NCI-H1417 treated with DMSO at 0.1 percent for 48 hours (cell line): ENCODE data around the gene ASB2.

Experiments
- DNase-seq: peaks from one replicate; lab custom pipeline; 2025; lab: John Stamatoyannopoulos, UW

The ASB2 gene

DNA sequence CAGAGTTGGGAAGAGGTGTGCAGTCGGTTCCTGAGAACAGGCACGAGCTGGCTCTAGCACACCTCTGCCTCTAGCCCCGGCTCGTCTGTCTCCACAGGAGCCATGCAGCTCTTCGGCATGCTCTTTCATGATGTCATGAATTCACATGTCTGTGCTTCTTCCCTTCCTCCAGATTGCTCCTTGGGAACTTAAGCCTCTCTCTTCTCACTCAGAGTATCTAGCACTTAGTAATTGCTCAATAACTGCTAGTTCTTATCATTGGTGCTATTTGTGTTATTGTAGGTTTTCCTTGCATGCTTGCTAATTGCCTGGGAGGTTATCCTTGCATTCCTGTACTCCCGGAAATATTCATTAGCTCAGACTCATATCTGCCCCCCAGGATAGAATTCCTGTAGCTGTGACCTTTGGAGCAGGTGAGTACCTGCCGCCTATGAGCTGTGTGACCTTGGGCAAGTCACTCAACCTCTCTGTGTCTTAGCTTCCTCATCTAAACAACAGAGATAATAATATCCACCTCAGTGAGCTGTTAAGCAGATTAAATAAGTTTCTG, 29.8 kb downstream of the ASB2 start:
- no peak for DNase-seq

DNA sequence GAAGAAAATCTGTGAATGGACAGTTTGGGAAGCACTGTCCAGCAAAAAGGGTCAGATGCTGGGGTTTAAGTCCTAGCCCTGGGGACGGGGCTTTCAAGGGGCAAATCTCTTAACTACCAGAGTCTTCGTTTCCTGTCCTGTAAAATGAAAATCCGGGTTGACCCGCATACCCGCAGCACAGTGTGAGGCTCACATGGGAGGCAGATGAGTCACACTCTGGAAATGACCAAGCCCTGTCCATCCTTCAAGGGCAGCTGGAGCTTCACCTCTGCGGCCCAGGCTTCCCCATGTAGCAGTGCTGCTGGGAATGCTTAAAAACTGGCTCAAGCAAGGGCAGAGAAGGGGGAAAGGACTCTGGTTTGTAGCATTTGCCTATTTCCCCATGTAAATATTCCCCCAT, 30.3 kb downstream of the ASB2 start:
- no peak for DNase-seq

DNA sequence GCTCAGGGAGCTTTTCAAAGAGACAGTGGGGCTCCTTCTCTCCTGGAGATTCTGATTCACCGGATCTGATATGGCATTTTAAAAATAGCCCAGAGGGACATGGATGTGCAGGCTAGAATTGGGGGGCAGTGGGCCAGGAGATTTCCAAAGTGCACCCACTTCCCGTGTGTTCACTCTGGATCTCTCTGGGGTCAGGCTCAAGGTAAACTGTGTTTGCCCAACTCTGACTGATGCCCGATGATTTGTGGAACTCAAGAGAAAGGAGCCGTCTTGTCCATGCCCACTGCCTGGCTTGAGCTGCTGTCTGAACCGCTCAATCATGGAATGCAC, 31.3 kb downstream of the ASB2 start:
- no peak for DNase-seq

DNA sequence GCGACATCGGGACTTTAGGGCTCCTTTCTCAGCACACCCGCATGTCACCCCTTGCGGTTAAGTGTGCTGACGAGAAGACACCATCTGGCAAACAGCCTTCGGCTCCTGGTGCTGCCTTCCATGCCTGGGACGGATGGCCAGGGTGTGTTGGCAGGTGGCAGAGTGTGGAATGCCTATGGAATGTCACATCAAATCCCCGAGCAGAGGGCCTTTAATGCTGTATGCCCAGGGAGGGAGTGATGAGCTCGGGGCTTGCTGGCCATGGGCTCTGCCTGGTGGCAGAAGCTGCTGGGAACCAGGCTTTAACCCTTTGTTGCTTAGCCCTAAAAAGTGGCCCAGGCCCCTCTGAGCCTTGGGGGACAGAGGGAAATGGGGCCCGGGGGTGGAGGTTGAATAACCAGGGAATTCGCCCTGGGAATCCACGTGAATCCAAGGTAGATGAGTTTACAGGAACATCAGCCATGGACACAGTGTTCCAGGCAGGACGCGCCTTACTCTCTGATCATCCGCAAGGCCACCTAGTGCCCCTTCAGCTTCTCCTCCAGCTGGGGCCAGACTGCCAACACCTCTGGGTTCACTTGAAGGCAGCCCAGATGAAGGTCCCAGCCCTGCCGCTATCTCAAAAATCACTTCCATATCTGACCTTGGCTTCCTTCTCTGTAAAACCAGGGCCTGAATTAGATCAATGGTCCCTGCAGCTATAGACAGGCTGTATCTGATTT, 31.9 kb downstream of the ASB2 start:
- no peak for DNase-seq

DNA sequence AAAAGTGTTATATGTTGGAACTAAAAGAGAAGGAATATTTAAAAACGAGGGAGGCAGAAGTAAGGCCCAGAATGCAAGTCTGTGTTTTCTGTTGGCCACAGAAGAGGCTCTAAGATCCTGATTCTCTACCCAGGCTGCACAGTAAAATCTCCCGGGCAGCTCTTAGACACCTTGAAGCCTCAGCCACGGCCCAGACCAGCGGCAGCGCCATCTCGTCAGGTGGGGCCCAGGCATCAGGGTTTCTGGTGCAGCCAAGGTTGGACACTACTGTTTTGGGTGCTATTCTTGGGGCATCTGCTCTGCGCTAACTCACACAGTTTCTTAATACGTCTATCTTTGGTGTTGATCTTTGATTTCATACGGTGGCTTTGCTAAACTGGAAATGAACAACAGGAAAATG, 32.4 kb downstream of the ASB2 start:
- no peak for DNase-seq

DNA sequence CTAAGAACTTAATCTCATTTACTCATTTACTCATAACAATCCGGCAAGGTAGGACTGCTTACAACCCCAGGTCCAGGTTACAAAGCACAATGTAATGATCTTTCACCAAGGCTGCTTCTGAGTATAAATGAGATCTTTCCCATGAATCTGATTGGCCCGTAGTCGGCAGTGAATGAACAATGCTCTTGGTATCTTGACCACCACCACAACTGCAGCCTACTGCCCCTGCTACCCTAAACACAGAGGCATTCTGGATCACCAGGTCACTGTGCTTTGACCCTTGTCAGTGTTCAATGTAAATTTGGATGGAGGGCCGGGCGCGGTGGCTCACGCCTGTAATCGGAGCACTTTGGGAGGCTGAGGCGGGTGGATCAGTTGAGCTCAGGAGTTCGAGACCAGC, 33.3 kb downstream of the ASB2 start:
- no peak for DNase-seq

DNA sequence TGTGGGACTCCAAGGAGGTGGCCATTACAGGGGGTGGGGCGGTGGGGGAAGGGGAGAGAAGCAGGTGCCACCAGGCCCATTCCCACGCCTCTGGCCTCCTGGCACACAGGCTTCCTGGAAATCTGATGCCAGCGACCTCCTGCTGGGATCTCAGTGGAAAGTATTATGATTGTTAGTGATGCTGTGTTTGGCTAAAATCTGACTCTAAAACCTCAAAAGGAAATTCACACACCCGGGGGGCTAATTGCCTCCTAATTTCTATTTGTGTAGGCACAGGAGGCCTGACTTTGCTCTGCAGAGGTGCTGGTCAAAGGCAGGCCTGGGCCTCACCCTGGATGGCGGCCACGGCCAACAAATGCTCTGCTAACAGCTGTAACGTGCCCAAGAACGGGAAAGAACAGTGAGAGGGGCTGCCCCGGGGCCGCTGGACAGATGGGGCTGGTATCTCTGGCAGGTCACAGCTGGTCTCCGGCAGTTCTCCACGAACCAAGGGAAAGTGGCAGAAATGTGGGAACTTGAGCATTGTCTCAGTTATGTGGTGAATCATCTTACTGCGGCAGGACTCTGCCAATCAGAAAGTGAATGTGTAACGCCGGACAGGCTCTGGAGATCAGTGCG, 35.0 kb downstream of the ASB2 start:
- peak; percentile 98 for DNase-seq

DNA sequence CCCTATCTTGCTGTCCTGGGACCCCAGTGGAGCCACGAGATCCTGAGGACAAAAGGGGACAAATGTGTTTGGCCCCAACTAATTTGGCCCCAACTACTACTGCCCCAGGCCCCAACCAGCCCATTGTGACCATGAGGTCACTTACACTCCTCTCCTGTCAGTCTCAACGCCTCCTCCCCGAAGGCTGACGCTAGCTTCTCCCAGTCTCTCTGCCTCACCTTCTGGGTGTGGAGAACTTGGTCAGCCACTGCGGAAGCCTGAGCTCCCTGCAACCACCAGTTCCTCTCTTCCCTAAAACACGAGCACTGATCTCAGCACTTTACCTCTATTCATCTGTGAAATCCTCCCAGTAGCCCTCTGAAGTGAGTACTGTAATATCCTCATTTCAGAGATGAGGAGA, 35.9 kb downstream of the ASB2 start:
- DNase-seq, result no peak

DNA sequence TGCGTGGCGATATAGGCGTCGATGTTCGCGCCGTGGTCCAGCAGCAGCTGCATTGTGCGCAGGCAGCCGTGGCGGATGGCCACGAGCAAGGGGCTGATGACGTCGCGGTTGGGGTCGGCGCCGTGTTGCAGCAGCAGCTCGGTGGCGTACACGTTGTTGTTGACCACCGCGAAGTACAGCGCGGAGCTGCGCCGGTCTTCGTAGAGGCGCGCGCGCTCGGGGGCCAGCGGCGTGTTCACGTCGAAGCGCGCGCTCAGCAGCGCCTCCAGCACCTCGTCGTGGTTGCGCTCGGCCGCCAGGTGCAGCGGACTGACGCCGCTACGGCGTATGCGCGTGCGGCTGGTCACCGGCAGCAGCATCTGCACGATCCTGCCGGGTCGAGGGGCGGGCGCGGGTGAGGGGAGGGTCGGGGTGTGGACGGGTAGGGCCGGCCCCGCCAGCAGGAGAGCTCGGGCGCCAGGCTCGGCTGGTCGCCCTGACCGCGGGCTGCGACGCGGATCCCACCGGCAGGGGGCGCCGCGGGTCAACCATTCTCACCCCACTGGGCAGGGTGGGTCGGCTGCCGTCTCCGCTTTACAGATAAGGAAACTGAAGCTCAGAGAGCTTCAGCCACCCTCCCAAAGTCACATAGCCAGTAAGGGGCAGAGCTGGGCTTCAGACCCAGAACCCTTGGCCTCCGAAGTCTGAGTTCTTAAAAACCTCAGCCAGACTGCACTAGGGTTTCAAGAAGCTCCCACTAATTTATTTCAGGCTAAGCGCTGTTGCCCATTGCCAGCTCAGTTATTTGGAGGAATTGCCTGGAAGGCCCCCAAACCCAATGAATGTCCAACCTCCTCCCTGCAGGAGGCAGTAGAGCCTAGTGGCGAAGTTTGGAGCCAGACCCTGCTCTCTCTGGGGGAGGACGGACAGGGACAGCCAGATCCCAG, 36.8 kb downstream of the ASB2 start:
- DNase-seq, result no peak

DNA sequence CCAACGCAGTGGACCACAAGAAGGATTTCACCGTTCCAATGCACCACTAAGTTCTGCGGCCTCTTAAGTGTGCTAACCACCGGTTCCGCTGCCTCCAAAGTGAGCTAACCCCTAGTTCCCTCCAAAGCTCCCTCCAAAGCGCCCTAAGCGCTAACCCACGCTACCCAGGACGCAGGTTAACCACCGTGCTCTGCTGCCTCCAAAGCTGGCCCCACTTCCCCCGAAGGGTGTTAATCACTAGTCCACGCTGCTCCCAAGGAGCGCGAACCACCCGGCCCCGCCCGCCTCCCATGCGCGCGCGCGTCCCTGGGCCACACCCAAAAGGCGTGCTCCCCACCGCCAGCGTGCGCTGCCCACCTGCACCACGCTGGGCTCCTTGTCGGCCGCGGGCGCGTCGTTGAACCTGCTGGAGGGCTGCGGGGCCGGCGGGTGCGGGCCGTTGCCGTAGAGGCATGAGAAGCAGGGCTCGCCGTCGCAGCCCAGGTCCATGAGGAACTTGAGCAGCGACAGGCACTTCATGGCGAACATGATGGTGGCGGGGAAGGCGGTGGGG, 37.5 kb downstream of the ASB2 start:
- no peak for DNase-seq

DNA sequence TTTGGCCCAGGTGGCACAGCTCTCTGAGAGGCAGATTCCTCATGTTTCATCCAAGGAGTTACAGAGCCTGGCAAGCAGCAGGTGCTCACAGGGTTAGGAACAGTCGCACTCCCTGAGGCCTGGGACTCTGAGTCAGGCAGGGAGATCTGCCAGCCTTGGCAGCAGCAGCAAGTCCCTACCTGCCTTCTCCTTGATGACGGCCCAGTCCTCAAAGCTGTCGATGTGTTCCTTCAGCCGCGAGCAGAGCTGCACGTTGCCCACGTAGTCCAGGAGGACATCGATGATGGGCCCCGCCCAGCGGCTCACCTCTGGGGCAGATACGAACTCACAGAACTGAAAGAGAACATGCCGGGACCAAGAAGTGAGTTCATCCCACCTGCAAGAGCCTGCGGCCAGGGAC, 38.9 kb downstream of the ASB2 start:
- DNase-seq, result no peak

DNA sequence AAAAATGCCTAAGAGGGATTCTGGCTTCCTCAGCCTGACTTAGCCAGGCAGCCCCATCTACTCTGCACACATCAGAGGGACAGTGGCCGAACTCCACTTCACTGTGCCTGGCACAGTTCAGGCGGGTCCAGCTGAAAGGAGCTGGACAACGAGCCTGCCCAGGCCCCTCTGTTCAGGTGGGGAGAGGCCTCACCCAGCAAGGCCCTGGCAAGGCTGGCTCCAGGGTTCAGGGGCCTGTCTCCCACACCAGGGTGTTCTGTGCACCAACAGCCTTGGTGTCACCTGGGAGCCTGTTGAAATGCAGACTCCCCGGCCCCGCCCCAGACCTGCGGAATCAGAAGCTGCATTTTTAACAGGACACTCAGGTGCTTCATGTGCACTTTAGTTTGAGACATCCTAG, 39.4 kb downstream of the ASB2 start:
- DNase-seq, result no peak

DNA sequence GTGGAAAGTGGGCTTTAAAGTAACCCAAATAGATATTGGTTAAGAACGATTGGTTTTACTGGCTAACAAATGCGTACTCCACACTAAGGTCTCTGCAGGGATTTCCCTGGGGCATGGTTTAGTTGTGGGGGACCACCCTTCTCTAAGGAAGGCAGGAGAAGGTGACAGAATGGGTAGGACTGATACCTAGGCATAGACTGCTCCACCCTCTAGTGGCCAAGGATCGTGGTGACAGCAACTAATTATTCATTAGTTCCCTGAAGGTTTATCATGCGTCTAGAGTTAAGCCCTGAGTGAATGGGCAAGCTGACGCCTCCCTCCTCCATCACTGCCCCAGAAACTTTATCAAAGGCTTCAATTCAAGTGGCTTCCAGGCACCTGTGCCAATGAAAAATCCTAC, 40.1 kb downstream of the ASB2 start:
- DNase-seq, result no peak

DNA sequence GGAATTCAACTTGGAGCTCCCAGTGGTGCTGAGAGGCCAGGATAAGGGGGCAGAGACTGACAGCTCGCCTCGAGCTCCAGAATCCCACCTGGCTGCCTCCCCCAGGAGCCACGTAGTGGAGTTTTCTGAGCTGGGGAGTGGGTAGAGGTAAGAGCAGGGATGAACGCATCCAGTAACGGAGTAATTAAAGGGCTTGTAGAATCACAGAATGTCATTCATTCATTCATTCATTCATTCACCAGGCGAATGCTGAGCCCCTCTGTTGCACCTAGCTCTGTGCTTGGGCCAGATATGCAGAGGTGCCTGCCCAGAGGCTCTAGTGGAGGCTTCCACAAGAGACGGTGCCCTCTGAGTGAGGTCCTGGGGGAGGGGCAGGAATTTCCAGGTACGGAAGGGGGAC, 41.2 kb downstream of the ASB2 start:
- no peak for DNase-seq

DNA sequence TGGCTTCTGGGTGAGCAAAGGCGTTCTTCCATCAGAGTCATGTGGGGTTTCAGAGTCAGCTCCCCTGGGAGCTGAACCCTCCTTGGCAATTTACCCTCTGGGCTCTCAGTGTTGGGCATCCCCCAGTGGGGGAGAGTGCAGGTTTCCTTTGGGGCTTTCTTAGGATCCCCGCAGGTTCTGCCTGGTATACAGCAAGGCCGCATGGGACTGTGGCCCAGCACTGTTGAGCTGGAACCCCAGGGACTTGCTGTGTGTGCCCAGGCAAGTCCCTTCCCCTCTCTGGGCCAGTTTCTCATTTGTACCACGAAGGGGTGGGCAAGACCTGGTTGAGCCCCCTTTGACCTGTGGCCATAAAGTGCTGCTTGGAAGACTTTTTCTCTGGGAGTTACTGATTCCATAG, 43.7 kb downstream of the ASB2 start:
- DNase-seq, result no peak

DNA sequence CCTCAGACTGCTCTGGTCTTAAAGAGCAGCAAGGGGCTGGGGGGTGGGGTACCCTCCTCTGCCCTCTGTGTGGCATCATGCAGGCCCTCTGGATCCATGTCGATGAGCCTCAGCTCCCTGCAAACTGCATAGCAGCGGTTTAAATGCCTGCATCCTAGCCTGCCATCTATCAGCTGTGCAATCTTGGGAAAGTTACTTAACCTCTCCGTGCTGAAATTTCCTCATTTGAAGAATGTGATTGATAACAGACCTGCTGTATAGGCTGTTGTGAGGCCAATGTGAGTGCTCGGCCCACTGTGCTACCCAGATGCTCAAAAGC, 45.4 kb downstream of the ASB2 start:
- DNase-seq, result no peak

DNA sequence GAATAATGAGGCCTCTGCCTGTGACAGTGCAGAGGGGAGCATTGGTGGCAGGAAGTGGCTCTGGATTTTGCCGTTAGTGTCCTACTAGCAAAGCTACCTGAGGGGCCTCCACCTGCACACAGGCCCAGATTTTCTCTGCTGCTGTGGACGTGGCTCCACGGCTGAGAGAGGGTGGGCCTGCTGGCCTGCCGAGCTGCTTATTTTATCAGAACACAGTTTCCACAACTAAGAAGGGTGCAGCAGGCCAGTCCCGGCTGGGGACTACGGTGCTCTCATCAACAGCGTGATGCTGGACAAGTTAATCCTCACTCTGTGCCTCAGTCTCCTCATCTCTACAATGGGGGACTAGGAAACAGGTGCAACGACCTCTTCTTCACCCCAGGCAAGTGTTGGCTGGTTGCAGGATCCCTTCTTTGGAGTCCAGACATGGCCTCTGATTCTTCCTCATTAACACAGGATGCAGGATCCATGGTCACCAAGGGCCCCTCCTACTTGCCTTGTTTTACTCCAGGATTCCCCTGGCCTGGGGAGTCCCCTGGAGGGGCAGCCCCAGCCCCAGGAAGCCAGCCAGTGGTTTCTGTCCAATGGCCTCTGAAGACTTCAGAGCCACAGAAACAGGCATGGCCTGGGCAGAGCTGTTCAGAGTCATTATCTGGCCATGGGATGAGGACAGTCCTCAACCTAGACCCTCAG, 45.9 kb downstream of the ASB2 start:
- DNase-seq, result no peak

DNA sequence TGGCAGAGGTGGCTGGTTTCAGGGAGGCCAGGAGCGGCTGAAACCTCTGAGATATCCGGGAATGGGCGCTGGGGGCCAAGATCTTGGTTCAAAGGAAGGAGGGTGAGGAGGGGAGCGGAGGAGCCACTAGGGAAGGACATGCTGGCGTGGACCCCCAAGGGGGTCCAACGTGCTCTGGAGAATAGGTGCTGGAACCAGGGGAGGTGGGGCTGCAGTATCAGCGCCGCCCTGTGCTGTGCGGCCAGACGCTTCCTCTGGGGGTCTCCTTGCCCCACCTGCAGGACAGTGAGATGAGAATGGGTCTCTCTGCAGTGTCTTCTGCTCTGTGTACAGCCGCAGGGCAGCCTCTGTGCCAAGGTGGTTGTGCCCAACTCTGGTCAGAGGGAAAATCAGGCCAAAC, 46.7 kb downstream of the ASB2 start:
- no peak for DNase-seq

DNA sequence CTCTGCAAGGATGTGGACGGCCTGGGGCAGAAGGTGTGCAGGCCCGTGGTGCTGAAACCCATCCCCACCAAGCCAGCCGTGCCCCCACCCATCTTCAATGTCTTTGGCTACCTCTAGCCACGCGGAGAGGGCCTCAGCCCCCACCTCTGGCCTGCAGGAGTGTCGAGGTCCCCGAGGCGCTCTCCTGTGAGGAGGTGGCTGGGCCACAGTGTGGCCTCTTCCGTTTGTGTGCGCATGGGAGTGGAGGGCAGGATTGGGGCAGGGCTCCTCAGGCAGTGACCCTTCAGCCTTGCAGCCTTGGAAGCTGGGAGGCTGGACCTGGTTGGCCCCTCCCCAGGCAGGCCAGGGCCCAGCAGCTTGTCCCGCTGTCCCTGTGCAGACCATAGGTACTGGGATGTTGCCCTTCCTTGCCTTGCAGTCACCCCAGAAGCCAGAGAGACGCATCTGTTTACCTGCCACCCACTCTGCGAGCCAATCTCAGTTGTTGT, 47.3 kb downstream of the ASB2 start:
- no peak for DNase-seq

DNA sequence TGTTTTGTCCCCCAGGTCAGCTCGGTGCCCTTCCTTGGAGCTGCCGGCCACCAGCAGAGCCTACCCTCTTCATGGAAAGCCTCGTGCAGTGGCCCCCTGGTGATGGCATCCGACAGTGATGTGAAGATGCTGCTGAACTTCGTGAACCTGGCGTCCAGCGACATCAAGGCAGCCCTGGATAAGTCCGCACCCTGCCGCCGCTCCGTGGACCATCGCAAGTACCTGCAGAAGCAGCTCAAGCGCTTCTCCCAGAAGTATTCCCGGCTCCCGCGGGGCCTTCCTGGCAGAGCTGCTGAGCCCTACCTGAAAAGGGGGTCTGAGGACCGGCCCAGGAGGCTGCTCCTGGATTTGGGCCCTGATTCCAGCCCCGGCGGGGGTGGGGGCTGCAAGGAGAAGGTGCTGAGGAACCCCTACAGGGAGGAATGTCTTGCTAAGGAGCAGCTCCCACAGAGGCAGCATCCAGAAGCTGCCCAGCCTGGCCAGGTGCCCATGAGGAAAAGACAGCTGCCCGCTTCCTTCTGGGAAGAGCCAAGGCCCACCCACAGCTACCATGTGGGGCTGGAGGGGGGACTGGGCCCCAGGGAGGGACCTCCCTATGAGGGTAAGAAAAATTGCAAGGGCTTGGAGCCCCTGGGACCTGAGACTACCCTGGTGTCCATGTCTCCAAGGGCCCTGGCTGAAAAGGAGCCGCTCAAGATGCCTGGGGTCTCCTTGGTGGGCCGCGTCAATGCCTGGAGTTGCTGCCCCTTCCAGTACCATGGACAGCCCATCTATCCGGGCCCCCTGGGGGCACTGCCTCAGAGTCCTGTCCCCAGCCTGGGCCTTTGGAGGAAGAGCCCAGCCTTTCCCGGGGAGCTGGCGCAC, 48.0 kb downstream of the ASB2 start:
- no peak for DNase-seq

DNA sequence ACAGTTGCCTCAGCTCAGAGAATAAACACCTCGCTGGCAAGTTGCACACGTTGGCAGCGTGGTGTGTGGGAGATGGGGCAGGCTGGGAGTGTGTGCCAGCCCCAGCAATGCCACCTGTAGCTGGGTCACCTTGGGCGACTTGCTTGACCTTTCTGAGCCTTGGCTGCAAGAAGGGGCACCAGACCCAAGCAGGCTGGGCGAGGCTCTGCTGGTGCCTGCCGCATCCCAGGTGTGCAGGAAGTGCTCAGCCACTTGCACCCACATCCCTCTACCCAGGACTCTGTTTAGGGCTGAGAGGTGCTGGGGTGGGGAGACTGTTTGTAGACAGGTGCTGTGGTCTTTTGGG, 48.6 kb downstream of the ASB2 start:
- DNase-seq, result no peak
